HG02610 (cell line): ENCODE data around the gene BHLHE23.

Experiments used
- ATAC-seq: cut with Tn5 transposase; IDR thresholded peaks from one replicate; pipeline ENCODE4 v1.9.1; 2021; ENCODE audit warnings: mild to moderate bottlenecking, moderate library complexity; ENCODE audit not compliant: unreplicated experiment

Gene BHLHE23

DNA sequence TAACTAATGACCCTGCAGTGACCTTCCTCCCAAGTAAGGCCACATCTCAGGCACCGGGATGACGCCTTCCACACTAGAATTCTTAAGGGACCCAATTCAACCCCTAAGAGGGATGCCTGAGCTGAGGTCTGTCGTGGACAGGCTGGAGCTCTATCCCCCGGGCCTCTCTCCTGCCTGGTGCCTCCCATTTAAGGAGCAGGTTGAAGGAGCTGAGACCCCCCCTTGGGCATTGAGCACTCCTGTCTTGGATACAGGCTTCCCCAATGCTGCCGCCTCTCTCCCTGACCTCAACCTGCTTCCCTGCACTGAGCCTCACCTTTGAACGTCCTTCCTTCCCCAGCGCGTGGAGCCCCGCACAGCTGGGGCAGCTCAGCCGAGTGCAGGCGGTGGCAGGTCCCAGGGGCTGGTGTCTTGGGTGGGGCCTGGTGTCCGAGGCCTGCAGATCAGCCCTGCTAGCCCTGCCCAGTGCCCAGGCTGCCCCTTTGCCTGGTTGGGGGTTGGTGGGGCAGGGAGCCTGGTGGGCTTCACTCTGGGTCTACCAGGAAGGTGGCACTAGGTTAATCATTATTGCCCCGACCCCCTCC is 19.9 kb upstream of the BHLHE23 start:
- no peak for ATAC-seq

- ATAC-seq: no peak
Measured at GRCh38 chr20:63025534-63026331, 19.0 kb upstream of the BHLHE23 start.

DNA sequence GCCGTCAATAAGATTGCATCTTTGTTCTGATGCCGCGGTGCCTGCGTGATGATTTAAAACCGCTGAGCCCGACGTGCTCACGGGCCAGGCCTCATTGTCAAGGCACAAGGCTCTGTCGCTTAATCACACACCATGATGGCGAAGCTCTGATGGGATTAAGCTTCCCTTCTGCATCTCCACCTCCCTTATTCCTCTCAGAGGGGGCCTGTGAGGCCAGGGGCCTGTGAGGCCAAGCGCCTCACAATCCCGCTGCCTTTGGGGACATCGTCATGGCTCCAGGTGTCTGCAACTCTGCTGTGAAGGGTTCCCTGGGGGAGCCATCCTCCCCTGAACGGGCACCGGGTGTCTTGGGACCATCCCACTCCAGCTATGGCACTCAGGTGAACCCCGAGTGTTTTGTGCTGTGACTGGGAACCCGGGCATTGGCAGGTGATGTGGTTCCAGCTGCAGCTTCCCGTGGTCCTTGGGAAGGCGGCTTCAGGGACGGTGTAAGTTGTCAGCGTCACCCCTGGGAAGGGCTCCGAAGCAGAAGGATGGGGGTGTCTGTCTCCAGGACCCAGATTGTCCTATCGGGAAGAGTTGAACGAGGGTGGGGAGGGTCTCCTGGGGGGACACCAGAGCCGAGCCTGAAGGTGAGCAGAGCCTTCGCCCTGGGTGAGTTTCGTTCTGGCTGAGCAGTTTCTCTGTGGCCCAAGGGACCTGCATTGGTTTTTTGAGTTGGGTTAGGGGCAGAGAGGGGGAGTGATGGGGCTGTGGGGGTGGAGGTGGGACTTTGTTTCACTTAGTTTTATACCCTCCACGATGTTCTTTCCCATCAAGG is 18.0 kb upstream of the BHLHE23 start:
- no peak for ATAC-seq

- no peak for ATAC-seq
Measured at GRCh38 chr20:63023936-63024571, 17.3 kb upstream of the BHLHE23 start.

GRCh38 chr20:63023071-63023935 is 16.5 kb upstream of the BHLHE23 start:
- ATAC-seq: no peak

DNA sequence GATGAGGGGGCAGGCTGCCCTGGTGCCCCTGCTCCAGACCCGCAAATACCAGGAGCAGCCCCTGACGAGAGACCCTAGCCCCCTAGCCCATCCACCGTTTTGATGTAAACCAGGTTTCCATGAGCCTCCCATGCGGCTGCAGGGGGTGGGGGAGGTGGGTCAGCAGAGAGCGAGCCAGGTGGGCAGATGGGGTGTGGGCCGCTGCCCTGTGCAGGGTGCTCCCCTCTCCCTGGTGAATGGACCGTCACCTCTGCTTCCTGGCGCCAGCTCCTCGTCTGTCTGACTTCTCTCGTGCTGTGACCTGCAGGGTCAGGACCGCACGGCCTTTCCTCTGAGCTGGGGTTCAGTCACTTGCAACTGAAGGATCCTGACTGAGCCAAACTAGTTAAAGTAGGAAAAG is 15.7 kb upstream of the BHLHE23 start:
- ATAC-seq: no peak

- ATAC-seq: no peak
Measured at GRCh38 chr20:63021356-63022321, 14.9 kb upstream of the BHLHE23 start.

DNA sequence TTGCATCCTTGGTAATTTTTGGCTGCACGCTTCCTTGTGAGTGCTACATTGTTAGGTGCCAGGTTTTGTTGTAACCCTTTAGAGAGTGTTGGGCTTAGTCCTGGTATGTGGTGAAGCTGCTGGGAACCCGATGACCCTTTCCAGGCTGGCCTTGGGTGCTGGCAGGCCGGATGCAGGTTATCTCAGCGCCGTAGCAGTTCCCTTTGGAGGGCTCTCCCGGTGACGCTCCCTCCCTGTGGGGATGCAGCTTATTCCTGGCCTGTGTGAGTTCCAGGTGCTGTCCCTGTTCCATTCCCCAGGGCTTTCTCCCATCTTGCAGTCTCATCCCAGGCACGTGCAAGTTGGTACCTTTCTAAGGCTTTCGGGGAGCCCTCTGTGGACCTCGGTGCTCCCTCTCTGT is 13.9 kb upstream of the BHLHE23 start:
- ATAC-seq: no peak

DNA sequence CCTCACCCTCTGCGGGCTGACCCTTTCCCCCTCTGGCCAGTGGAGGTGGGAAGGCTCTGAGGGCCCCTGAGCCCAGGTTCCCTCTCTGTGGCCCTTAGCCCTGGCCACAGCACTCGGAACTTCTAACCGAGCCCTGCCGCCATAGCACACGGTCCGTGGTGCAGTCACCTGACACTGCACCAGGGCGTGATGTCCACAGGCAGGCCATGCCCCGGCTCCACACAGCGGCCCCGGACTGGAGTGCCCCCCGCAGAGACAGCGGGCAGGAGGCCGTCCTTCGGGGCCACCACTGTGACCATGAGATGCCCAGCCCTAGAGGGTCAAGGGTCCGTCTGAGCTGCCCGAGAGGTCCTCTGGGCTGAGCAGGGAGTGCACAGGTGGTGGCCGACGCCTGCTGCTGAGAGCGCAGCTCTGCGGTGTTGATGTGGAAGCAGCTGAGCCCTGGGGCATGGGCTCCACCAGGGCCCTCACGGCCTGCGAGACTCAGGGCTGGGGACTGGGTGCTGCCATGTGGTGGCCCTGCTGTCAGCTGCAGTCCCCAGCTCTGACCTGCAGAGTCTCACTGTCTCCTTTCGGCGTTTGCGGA is 11.2 kb upstream of the BHLHE23 start:
- no peak for ATAC-seq

DNA sequence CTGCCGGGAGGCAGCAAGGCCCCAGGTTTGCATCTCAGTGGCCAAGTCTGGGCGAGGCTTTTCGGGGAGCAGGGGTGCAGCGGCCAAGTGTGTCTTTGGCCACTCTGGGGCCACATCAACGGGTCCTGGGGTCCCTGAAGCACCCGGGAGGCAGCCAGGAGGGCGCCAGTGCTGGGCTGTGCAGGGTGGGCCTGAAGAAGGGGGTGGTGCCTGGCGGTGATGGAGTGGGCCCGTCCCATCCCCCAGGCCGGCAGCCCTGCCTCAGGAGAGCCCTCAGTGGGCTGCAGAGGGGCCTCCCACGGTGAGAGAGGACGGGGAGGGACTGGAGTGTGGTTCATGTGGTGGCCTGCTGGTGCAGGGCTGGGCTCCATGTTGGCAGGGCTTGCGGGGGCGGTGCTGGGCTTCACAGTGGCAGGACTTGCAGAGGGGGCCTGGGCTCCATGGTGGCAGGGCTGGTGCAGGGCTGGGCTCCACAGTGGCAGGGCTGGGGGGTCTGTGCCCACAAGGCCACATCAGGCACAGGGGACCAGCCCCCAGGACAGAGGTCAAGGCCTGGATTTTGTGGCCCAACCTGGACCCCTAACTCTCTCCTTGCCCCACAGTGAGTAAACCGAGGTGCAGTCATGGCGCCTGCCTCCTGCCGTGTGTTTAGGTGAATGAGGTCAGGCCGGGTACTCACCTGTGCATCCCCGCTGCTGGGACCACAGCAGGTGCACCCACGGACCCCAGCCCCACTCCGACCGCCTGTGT is 10.5 kb upstream of the BHLHE23 start:
- no peak for ATAC-seq

- ATAC-seq: no peak
Measured at GRCh38 chr20:63016514-63017075, 9.8 kb upstream of the BHLHE23 start.

- ATAC-seq: no peak
Measured at GRCh38 chr20:63015662-63016361, 9.0 kb upstream of the BHLHE23 start.

DNA sequence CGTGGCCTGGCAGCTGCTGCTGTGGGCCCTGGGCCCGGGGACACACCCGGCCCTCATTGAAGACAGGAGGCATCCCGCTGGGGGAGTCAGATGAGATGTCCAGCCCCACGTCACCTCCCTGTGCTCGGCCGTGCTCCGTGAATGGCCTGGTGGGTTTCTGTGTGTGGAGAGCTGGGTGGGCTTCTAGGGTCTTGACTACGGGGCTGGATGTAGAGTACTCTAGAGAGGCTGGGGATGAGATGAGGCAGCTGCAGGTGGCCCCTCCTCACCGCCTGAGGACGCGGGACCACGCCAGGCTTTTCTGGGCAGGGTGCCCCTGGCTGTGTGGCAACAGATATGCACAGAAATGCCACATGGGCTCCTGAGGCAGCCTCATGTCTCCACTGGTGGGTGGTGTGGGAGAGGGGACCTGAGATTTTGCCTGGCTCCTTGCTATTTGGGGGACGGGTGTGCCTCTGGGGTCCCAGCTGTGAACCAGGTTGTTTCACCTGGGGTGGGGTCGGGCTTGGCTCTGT is 8.4 kb upstream of the BHLHE23 start:
- no peak for ATAC-seq

DNA sequence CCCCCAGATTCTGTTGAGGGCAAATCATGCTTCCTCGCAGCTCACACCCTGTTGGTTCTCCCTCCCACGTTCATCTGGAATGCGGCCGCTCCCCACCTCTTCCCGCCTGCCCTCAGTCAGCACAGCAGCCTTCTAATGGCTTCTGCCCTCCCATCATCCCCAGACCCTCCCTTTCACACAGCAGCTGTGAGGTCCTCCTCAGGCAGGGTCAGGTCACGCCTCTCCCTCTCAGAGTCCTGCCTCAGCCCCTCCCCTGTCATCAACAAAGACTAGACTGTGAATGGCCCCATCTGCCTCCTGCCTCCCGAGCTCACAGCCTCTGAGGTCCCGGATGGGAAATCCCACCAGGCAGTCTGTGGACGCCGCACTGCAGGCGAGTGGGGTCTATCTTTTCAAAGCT is 7.9 kb upstream of the BHLHE23 start:
- ATAC-seq: no peak

- ATAC-seq: no peak
Measured at GRCh38 chr20:63014287-63014686, 7.5 kb upstream of the BHLHE23 start.

DNA sequence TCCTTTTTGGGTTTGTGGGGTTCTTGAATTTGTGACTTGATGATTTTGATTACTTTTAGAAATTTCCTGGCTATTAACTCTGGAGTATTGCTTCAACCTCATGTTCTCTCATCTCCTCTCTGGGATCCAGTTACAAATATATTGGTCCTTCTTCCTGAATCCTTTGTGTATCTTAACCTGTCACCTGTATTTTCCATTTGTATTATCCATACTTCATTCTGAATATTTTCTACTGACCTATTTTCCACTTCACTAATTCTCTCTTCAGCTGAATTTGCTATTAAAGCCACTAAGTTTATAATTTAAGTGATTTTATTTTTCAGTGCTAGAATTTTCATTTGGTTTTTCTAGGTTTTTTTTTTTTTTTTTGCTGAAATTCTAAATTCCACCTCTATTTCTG is 6.4 kb upstream of the BHLHE23 start:
- no peak for ATAC-seq

GRCh38 chr20:63011798-63012197 is 5.0 kb upstream of the BHLHE23 start:
- no peak for ATAC-seq
